ENCODE results near the gene RNF224. TPM values are rescaled to one million over a fixed set of nuclear protein-coding genes. Genes with fewer than 3 reads are reported as not detected.

The RNF224 gene
- total and polyA plus RNA-seq, 2 experiments from 2014 or later: 0.63 TPM; not detected in 1

DNA sequence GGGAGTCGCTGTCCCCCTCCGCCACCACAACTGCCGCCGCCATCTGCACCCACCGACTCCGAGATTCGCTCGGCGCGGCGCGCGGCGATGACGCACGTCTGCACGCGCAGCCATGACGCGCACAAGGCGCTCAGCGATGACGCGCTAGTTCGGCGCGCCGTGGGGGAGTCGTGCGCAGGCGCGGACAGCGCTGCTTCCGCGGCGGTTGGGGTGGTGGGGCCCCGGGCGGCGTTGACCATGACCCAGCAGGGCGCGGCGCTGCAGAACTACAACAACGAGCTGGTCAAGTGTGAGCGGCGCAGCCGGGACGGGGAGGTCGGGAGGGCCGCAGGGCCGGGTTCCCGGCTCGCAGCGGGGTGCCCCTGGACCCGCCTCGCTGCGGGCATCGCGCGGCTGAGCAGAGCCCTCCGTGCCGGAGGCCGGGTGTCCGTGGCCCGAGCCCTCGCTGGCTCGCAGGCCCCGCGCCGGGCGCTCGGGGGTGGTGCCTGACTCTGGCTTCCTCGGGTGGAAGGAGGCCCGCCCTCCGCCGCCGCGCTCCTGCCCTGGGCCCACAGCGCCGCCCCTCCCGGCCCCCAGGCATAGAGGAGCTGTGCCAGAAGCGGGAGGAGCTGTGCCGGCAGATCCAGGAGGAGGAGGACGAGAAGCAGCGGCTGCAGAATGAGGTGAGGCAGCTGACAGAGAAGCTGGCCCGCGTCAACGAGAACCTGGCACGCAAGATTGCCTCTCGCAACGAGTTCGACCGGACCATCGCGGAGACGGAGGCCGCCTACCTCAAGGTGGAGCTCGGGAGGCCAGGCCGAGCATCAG is 38.6 kb upstream of the RNF224 start, which contains the start of the genes ANAPC2 and SSNA1:
TSS of gene ANAPC2 (minus strand) at position 71 of the 807 bp plus-strand sequence. CDS start at position 43, 28 bp downstream.
TSS of gene SSNA1 (plus strand) at position 187 of the 807 bp plus-strand sequence. CDS start at position 238, 51 bp downstream.
- Histone ChIP-seq H2AFZ (peak within 1 kb of the TSS; percentile 91; the same call in 1 of the 2 replicates), H3K4me1 (ENCODE audit: insufficient read depth) (peaks cover 13% of the 10 kb centered on the region), H3K4me2 (peak within 1 kb of the TSS; percentile 93), H3K27ac (ENCODE audit: low read depth) (peak within 1 kb of the TSS; percentile 81; the same call in 1 of the 2 replicates), H3K36me3 (ENCODE audit: insufficient read depth) (no peaks in the 10 kb centered on the region), H3K79me2 (replicated peaks; ENCODE audit: insufficient read depth) (peaks cover 25% of the 10 kb centered on the region), H3F3A (replicated peaks; ENCODE audit: low read depth) (0 out of 2 replicates have a peak, but pooled peaks cover 4% of the 10 kb centered on the region), H3K9me2 (ENCODE audit: insufficient read depth) (no peaks in the 10 kb centered on the region), H3K27me3 (ENCODE audit: insufficient read depth) (no peaks in the 10 kb centered on the region), H4K20me1 (replicated peaks; ENCODE audit: insufficient read depth) (peaks cover 5% of the 10 kb centered on the region; the same call in 1 of the 2 replicates), H3K4me3 (peak within 1 kb of the TSS; percentile 94)
- peak within 1 kb of the TSS; percentile 91 for H3K4me3 Mint-ChIP-seq
- ATAC-seq: peak; percentile 85
- peak within 1 kb of the TSS; percentile 95 for H3K27ac Mint-ChIP-seq
- TF ChIP-seq EZH2 (IDR thresholded peaks at IDR 0.05; ENCODE audit: low read depth, unreplicated experiment) (no peak), NANOG (IDR thresholded peaks at IDR 0.05; ENCODE audit: borderline replicate concordance) (no peak), STAT1 (IDR thresholded peaks at IDR 0.05; ENCODE audit: unreplicated experiment) (no peak), EZH2phosphoT487 (IDR thresholded peaks at IDR 0.05; ENCODE audit: unreplicated experiment) (no peak), ZNF331 (CRISPR knock-in tag; IDR thresholded peaks at IDR 0.05; ENCODE audit: low read depth) (no peak), JUNB (IDR thresholded peaks at IDR 0.05; ENCODE audit: unreplicated experiment) (no peak), POLR2AphosphoS5 (IDR thresholded peaks at IDR 0.05; ENCODE audit: low read depth) (peak; percentile 94), ZNF114 (CRISPR knock-in tag; IDR thresholded peaks at IDR 0.05) (no peak), CREB1 (CRISPR knock-in tag; IDR thresholded peaks at IDR 0.05; ENCODE audit: low read depth) (peak; percentile 100)
- TF ChIP-seq, protein P1, sequence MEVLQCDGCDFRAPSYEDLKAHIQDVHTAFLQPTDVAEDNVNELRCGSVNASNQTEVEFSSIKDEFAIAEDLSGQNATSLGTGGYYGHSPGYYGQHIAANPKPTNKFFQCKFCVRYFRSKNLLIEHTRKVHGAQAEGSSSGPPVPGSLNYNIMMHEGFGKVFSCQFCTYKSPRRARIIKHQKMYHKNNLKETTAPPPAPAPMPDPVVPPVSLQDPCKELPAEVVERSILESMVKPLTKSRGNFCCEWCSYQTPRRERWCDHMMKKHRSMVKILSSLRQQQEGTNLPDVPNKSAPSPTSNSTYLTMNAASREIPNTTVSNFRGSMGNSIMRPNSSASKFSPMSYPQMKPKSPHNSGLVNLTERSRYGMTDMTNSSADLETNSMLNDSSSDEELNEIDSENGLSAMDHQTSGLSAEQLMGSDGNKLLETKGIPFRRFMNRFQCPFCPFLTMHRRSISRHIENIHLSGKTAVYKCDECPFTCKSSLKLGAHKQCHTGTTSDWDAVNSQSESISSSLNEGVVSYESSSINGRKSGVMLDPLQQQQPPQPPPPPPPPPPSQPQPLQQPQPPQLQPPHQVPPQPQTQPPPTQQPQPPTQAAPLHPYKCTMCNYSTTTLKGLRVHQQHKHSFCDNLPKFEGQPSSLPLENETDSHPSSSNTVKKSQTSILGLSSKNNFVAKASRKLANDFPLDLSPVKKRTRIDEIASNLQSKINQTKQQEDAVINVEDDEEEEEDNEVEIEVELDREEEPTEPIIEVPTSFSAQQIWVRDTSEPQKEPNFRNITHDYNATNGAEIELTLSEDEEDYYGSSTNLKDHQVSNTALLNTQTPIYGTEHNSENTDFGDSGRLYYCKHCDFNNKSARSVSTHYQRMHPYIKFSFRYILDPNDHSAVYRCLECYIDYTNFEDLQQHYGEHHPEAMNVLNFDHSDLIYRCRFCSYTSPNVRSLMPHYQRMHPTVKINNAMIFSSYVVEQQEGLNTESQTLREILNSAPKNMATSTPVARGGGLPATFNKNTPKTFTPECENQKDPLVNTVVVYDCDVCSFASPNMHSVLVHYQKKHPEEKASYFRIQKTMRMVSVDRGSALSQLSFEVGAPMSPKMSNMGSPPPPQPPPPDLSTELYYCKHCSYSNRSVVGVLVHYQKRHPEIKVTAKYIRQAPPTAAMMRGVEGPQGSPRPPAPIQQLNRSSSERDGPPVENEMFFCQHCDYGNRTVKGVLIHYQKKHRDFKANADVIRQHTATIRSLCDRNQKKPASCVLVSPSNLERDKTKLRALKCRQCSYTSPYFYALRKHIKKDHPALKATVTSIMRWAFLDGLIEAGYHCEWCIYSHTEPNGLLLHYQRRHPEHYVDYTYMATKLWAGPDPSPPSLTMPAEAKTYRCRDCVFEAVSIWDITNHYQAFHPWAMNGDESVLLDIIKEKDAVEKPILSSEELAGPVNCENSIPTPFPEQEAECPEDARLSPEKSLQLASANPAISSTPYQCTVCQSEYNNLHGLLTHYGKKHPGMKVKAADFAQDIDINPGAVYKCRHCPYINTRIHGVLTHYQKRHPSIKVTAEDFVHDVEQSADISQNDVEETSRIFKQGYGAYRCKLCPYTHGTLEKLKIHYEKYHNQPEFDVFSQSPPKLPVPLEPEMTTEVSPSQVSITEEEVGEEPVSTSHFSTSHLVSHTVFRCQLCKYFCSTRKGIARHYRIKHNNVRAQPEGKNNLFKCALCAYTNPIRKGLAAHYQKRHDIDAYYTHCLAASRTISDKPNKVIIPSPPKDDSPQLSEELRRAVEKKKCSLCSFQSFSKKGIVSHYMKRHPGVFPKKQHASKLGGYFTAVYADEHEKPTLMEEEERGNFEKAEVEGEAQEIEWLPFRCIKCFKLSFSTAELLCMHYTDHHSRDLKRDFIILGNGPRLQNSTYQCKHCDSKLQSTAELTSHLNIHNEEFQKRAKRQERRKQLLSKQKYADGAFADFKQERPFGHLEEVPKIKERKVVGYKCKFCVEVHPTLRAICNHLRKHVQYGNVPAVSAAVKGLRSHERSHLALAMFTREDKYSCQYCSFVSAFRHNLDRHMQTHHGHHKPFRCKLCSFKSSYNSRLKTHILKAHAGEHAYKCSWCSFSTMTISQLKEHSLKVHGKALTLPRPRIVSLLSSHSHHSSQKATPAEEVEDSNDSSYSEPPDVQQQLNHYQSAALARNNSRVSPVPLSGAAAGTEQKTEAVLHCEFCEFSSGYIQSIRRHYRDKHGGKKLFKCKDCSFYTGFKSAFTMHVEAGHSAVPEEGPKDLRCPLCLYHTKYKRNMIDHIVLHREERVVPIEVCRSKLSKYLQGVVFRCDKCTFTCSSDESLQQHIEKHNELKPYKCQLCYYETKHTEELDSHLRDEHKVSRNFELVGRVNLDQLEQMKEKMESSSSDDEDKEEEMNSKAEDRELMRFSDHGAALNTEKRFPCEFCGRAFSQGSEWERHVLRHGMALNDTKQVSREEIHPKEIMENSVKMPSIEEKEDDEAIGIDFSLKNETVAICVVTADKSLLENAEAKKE (CRISPR knock-in tag; IDR thresholded peaks at IDR 0.05): no peak
- TF ChIP-seq, protein P2, sequence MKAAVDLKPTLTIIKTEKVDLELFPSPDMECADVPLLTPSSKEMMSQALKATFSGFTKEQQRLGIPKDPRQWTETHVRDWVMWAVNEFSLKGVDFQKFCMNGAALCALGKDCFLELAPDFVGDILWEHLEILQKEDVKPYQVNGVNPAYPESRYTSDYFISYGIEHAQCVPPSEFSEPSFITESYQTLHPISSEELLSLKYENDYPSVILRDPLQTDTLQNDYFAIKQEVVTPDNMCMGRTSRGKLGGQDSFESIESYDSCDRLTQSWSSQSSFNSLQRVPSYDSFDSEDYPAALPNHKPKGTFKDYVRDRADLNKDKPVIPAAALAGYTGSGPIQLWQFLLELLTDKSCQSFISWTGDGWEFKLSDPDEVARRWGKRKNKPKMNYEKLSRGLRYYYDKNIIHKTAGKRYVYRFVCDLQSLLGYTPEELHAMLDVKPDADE (IDR thresholded peaks at IDR 0.05): peak; percentile 90
- TF ChIP-seq, protein P3, sequence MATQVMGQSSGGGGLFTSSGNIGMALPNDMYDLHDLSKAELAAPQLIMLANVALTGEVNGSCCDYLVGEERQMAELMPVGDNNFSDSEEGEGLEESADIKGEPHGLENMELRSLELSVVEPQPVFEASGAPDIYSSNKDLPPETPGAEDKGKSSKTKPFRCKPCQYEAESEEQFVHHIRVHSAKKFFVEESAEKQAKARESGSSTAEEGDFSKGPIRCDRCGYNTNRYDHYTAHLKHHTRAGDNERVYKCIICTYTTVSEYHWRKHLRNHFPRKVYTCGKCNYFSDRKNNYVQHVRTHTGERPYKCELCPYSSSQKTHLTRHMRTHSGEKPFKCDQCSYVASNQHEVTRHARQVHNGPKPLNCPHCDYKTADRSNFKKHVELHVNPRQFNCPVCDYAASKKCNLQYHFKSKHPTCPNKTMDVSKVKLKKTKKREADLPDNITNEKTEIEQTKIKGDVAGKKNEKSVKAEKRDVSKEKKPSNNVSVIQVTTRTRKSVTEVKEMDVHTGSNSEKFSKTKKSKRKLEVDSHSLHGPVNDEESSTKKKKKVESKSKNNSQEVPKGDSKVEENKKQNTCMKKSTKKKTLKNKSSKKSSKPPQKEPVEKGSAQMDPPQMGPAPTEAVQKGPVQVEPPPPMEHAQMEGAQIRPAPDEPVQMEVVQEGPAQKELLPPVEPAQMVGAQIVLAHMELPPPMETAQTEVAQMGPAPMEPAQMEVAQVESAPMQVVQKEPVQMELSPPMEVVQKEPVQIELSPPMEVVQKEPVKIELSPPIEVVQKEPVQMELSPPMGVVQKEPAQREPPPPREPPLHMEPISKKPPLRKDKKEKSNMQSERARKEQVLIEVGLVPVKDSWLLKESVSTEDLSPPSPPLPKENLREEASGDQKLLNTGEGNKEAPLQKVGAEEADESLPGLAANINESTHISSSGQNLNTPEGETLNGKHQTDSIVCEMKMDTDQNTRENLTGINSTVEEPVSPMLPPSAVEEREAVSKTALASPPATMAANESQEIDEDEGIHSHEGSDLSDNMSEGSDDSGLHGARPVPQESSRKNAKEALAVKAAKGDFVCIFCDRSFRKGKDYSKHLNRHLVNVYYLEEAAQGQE (IDR thresholded peaks at IDR 0.05; ENCODE audit: unreplicated experiment): peak; percentile 3
- TF ChIP-seq, protein P4, sequence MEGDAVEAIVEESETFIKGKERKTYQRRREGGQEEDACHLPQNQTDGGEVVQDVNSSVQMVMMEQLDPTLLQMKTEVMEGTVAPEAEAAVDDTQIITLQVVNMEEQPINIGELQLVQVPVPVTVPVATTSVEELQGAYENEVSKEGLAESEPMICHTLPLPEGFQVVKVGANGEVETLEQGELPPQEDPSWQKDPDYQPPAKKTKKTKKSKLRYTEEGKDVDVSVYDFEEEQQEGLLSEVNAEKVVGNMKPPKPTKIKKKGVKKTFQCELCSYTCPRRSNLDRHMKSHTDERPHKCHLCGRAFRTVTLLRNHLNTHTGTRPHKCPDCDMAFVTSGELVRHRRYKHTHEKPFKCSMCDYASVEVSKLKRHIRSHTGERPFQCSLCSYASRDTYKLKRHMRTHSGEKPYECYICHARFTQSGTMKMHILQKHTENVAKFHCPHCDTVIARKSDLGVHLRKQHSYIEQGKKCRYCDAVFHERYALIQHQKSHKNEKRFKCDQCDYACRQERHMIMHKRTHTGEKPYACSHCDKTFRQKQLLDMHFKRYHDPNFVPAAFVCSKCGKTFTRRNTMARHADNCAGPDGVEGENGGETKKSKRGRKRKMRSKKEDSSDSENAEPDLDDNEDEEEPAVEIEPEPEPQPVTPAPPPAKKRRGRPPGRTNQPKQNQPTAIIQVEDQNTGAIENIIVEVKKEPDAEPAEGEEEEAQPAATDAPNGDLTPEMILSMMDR (conservative IDR thresholded peaks at IDR 0.05; ENCODE audit: low read depth in 2 of 2): peak in 1 of 2 experiments; percentile 56
- H3K9me3 Mint-ChIP-seq: no peaks in the 10 kb centered on the region
- H3K4me1 Mint-ChIP-seq: peaks cover 9% of the 10 kb centered on the region
- H3K27me3 Mint-ChIP-seq (ENCODE audit: insufficient read depth, low read depth, poor library complexity): peaks cover 13% of the 10 kb centered on the region
- H3K36me3 Mint-ChIP-seq (ENCODE audit: low read depth): peaks cover 14% of the 10 kb centered on the region
- DNase-seq (ENCODE audit: low spot score): peak; percentile 90
